ENCODE data around the gene ZNF625. TPM values are rescaled to one million over a fixed set of nuclear protein-coding genes. Genes with fewer than 3 reads are reported as not detected.

ZNF625 gene
- total RNA-seq, 4 donors from 2014 or later = 0.60 to 2.3 (median 2.2) TPM; not detected in 1

DNA sequence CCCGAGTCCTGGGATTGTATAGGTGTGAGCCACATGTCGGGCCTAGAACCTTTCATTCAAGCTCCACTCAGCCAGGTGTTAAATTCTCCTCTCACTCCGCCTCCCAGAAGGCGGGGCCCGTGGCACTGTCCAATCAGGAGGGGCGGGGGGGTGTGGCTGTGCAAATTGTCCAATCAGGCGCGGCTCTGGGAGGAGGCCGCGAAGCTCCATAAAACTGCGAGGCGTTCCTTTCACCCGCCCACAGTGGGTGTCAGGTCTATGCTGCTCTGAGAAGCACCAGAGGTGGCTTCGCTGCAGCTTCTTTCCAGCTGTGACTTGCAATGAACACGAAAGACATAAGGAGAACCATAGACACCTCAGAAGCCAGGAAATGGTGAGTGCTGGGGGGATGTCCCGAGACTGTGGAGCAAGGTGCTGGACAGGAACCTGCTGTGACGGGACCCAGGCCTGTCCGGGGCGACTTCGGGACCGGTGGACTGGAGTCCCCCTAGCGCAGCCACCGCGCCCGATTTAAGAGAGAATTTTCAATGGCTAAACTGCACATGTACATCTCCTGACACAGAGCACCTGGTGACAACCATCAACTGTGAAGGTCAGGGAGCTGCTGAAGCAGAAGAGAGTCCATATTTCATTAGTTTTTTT, 3.4 kb upstream of the ZNF625 start:
- no peak overlapping the region for H3K4me3 ChIP-seq
- TF ChIP-seq EP300 (IDR thresholded peaks at IDR 0.05; ENCODE audit: low read depth) = no peak
- TF ChIP-seq POLR2AphosphoS5 (IDR thresholded peaks at IDR 0.05) = no peak
- TF ChIP-seq, protein P1, sequence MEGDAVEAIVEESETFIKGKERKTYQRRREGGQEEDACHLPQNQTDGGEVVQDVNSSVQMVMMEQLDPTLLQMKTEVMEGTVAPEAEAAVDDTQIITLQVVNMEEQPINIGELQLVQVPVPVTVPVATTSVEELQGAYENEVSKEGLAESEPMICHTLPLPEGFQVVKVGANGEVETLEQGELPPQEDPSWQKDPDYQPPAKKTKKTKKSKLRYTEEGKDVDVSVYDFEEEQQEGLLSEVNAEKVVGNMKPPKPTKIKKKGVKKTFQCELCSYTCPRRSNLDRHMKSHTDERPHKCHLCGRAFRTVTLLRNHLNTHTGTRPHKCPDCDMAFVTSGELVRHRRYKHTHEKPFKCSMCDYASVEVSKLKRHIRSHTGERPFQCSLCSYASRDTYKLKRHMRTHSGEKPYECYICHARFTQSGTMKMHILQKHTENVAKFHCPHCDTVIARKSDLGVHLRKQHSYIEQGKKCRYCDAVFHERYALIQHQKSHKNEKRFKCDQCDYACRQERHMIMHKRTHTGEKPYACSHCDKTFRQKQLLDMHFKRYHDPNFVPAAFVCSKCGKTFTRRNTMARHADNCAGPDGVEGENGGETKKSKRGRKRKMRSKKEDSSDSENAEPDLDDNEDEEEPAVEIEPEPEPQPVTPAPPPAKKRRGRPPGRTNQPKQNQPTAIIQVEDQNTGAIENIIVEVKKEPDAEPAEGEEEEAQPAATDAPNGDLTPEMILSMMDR (IDR thresholded peaks at IDR 0.05) = no peak
- no peak for TF ChIP-seq POLR2A (IDR thresholded peaks at IDR 0.05)
- no peak for DNase-seq
- no peaks in the 10 kb centered on the region for H3K36me3 ChIP-seq
- no peaks in the 10 kb centered on the region for H3K9me3 ChIP-seq
- 83 to 96% methylated on average over 1 to 25 of the region's 25 CpGs for WGBS, 2 donors (ENCODE audit: low coverage in 1 of 2)
- H3K4me1 ChIP-seq = peaks cover 8 to 31% (median 18%) of the 10 kb centered on the region in 4 donors
- no peaks in the 10 kb centered on the region for H3K27me3 ChIP-seq
- in situ Hi-C loops (cut with MboI; ENCODE audit: low pct_ligation_motif_present in 1 of 4, low pct_unique_long_range_greater_than_20kb in 1 of 4, low sequenced_read_pairs in 3 of 4) = no loop called here
- no peak overlapping the region for H3K27ac ChIP-seq
- intact Hi-C loops (cut with DNase I; ENCODE audit: low total_unique reads) = loop anchor here (5.0 kb wide), 1 partner anchor 512 kb away; no protein-coding TSS in a partner anchor

DNA sequence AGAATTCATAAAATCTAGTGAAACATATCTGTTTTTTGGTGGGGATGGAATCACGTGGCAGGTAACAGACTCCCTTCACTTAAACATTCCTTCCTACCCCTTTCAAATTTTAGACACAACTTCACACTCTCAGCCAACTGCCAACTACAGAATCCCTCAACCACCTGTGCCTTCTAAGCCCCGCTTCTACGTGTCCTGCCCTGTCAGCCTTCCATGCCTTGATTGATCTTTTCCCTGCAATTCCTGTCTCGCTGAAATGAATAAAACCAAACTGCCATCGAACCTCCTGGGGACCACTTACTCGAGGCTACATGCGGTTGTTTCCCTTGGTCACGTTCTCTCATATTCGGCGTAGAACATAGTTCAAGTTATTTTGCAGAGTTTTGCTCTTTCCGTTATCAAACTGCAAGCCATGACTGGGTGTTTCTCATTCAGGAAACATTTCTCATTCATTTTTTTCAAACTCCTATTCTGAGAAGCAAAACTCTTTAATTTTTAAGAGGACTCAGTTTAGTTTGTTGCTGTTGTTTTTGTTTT, 1.1 kb downstream of the ZNF625 start:
- H3K36me3 ChIP-seq = no peaks in the 10 kb centered on the region
- TF ChIP-seq, protein P1 (IDR thresholded peaks at IDR 0.05) = no peak
- TF ChIP-seq POLR2AphosphoS5 (IDR thresholded peaks at IDR 0.05) (no peak), POLR2A (IDR thresholded peaks at IDR 0.05) (no peak), EP300 (IDR thresholded peaks at IDR 0.05; ENCODE audit: low read depth) (no peak)
- no peaks in the 10 kb centered on the region for H3K9me3 ChIP-seq
- WGBS, 2 donors (ENCODE audit: low coverage in 1 of 2) = 49% methylated on average over 10 to 11 of the region's 11 CpGs
- H3K27me3 ChIP-seq = no peaks in the 10 kb centered on the region
- intact Hi-C loops (cut with DNase I; ENCODE audit: low total_unique reads) (loop anchor here (5.0 kb wide), 1 partner anchor 517 kb away; no protein-coding TSS in a partner anchor), in situ Hi-C loops (cut with MboI; ENCODE audit: low pct_ligation_motif_present in 1 of 4, low pct_unique_long_range_greater_than_20kb in 1 of 4, low sequenced_read_pairs in 3 of 4) (no loop called here)
- H3K4me3 ChIP-seq = peak overlapping the region; percentile 20 to 66 (median 64)
- no peak for DNase-seq
- H3K27ac ChIP-seq = peak overlapping the region; percentile 69 to 87 (median 74)
- H3K4me1 ChIP-seq = peaks cover 6 to 14% (median 7%) of the 10 kb centered on the region in 4 donors

GRCh38 chr19:12145348-12145747, 11.2 kb downstream of the ZNF625 start:
- H3K36me3 ChIP-seq = peaks cover 0 to 17% (median 0%) of the 10 kb centered on the region in 4 donors
- H3K27ac ChIP-seq = no peak overlapping the region
- peaks cover 6 to 10% (median 8%) of the 10 kb centered on the region in 4 donors for H3K4me1 ChIP-seq
- no peak for TF ChIP-seq POLR2AphosphoS5 (IDR thresholded peaks at IDR 0.05)
- TF ChIP-seq POLR2A (IDR thresholded peaks at IDR 0.05) = no peak
- no peak for TF ChIP-seq EP300 (IDR thresholded peaks at IDR 0.05; ENCODE audit: low read depth)
- TF ChIP-seq, protein P1 (IDR thresholded peaks at IDR 0.05) = no peak
- in situ Hi-C loops (cut with MboI; ENCODE audit: low pct_ligation_motif_present in 1 of 4, low pct_unique_long_range_greater_than_20kb in 1 of 4, low sequenced_read_pairs in 3 of 4) = loop anchor here in 3 of 4 donors (10.0 to 25.0 kb wide), 4 partner anchors 91 to 258 kb away; partner anchors contain the start of genes ZNF878 (in 2 of the 3) and ZNF69 (in 1 of the 3)
- WGBS, 2 donors (ENCODE audit: low coverage in 1 of 2) = 92 to 95% methylated on average over 3 to 8 of the region's 8 CpGs
- H3K4me3 ChIP-seq = no peak overlapping the region
- peaks cover 0 to 6% of the 10 kb centered on the region in 2 donors for H3K9me3 ChIP-seq
- H3K27me3 ChIP-seq = no peaks in the 10 kb centered on the region
- intact Hi-C loops (cut with DNase I; ENCODE audit: low total_unique reads) = no loop called here
- no peak for DNase-seq

GRCh38 chr19:12141405-12141736, 15.2 kb downstream of the ZNF625 start:
- 50% methylated on average over 10 of the region's 10 CpGs; no CpG with 5 or more reads in 1 of the 2 donors for WGBS, 2 donors (ENCODE audit: low coverage in 1 of 2)
- intact Hi-C loops (cut with DNase I; ENCODE audit: low total_unique reads) (loop anchor here (1.0 to 5.0 kb wide), 3 partner anchors 51 to 259 kb away; no protein-coding TSS in a partner anchor), in situ Hi-C loops (cut with MboI; ENCODE audit: low pct_ligation_motif_present in 1 of 4, low pct_unique_long_range_greater_than_20kb in 1 of 4, low sequenced_read_pairs in 3 of 4) (loop anchor here in 3 of 4 donors (5.0 to 25.0 kb wide), 5 partner anchors 84 to 254 kb away; partner anchors contain the start of genes ZNF878 (in 2 of the 3) and ZNF69 (in 1 of the 3))
- Histone ChIP-seq H3K36me3 (peaks cover 0 to 14% (median 3%) of the 10 kb centered on the region in 4 donors), H3K27ac (no peak overlapping the region), H3K9me3 (peaks cover 0 to 6% of the 10 kb centered on the region in 2 donors), H3K27me3 (no peaks in the 10 kb centered on the region), H3K4me3 (no peak overlapping the region), H3K4me1 (peaks cover 6 to 21% (median 18%) of the 10 kb centered on the region in 4 donors)
- DNase-seq = no peak
- no peak for TF ChIP-seq POLR2A (IDR thresholded peaks at IDR 0.05)
- TF ChIP-seq, protein P1 (IDR thresholded peaks at IDR 0.05) = no peak

Measured in transverse colon (tissue), 4 donors.